Measurements from ENCODE around the gene MBP. TPM values are rescaled to one million over a fixed set of nuclear protein-coding genes. Genes with fewer than 3 reads are reported as not detected.
A peak's percentile ranks its signal among the peaks of the same experiment; 100 is the strongest.

MBP gene
- total and polyA plus RNA-seq, 2 donors (not counting 3 experiments of a cell fraction or from before 2014, with no cell fraction given) = 1.7 to 2.3 TPM

DNA sequence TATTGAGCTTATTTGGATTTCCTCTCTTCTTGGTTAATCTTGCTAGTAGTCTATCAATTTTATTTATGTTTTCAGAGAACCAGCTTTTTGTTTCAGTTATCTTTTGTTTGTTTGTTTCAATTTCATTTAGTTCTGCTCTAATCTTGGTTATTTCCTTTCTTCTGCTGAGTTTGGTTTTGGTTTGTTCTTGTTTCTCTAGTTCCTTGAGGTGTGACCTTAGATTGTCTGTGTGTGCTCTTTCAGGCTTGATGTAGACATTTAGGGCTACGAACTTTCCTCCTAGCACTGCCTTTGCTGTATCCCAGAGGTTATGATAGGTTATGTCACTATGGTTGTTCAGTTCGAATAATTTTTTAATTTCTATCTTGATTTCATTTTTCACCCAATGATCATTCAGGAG is 168.6 kb downstream of the MBP start:
- Histone ChIP-seq H3K27ac (ENCODE audit: insufficient read depth, low read depth, low read length) (no peak overlapping the region), H3K27me3 (ENCODE audit: control insufficient read depth in 2 of 2, insufficient read depth in 2 of 2, low read length in 2 of 2) (no peaks in the 10 kb centered on the region), H2AFZ (ENCODE audit: low read depth, low read length) (no peak overlapping the region), H3K9ac (replicated peaks; ENCODE audit: extremely low read depth, insufficient read depth, low read length) (no peak overlapping the region), H3K9me3 (replicated peaks; ENCODE audit: control insufficient read depth, insufficient read depth, low read length) (no peaks in the 10 kb centered on the region), H4K20me1 (replicated peaks; ENCODE audit: control insufficient read depth, extremely low read depth, insufficient read depth, low read length) (no peaks in the 10 kb centered on the region), H3K79me2 (ENCODE audit: control insufficient read depth, insufficient read depth, low read length) (peaks cover 8% of the 10 kb centered on the region), H3K4me2 (ENCODE audit: insufficient read depth, low read length) (no peak overlapping the region), H3K4me3 (replicated peaks in 1 of 3; ENCODE audit: insufficient read depth in 1 of 3, low read depth in 1 of 3, low read length in 3 of 3) (no peak overlapping the region), H3K9me1 (replicated peaks; ENCODE audit: control insufficient read depth, extremely low read depth, insufficient read depth, low read length) (no peaks in the 10 kb centered on the region), H3K36me3 (ENCODE audit: control insufficient read depth in 2 of 2, extremely low read depth in 1 of 2, insufficient read depth in 2 of 2, low read length in 2 of 2) (peaks cover 5% of the 10 kb centered on the region in 2 experiments), H3K4me1 (ENCODE audit: control insufficient read depth, extremely low read depth, insufficient read depth, low read length) (peaks cover 4% of the 10 kb centered on the region)
- no TSS peak for BruUV-seq (replicated peaks)
- CTCF ChIA-PET = no interaction called here
- DNase-seq (ENCODE audit: low read depth, low spot score) = no peak
- intact Hi-C loops (cut with micrococcal nuclease) (no loop called here), dilution Hi-C loops (cut with MboI; ENCODE audit: extremely low pct_ligation_motif_present, low sequenced_read_pairs) (no loop called here)
- no peak for FAIRE-seq
- POLR2A ChIA-PET = no interaction called here
- TF ChIP-seq EZH2 (IDR thresholded peaks at IDR 0.05; ENCODE audit: borderline replicate concordance, low read depth, low read length, severe bottlenecking) = no peak
- no peak for TF ChIP-seq MYC (IDR thresholded peaks at IDR 0.05; ENCODE audit: low read depth, low read length)
- no peak for TF ChIP-seq FOS (IDR thresholded peaks at IDR 0.05; ENCODE audit: borderline replicate concordance, insufficient read depth, low read length)
- no peak for TF ChIP-seq POLR2A (IDR thresholded peaks at IDR 0.05; ENCODE audit: low read depth, low read length)

DNA sequence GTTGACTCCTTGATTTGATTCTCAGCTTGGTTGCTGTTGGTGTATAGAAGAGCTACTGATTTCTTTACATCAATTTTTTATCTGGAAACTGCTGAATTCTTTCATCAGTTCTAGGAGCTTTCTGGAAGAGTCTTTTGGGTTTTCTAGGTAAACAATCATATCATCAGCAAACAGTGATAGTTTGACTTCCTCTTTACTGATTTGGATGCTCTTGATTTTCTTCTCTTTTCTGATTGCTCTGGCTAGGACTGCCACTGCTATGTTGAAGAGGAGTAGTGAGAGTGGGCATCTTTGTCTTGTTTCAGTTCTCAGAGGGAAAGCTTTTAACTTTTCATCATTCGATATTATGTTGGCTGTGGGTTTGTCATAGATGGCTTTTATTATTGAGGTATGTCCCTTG is 169.7 kb downstream of the MBP start:
- Histone ChIP-seq H3K79me2 (ENCODE audit: control insufficient read depth, insufficient read depth, low read length) (peaks cover 8% of the 10 kb centered on the region), H3K27me3 (ENCODE audit: control insufficient read depth in 2 of 2, insufficient read depth in 2 of 2, low read length in 2 of 2) (no peaks in the 10 kb centered on the region), H3K36me3 (ENCODE audit: control insufficient read depth in 2 of 2, extremely low read depth in 1 of 2, insufficient read depth in 2 of 2, low read length in 2 of 2) (peaks cover 5% of the 10 kb centered on the region in 2 experiments), H4K20me1 (replicated peaks; ENCODE audit: control insufficient read depth, extremely low read depth, insufficient read depth, low read length) (no peaks in the 10 kb centered on the region), H3K9me1 (replicated peaks; ENCODE audit: control insufficient read depth, extremely low read depth, insufficient read depth, low read length) (no peaks in the 10 kb centered on the region), H3K4me3 (replicated peaks in 1 of 3; ENCODE audit: insufficient read depth in 1 of 3, low read depth in 1 of 3, low read length in 3 of 3) (no peak overlapping the region), H3K27ac (ENCODE audit: insufficient read depth, low read depth, low read length) (no peak overlapping the region), H3K4me1 (ENCODE audit: control insufficient read depth, extremely low read depth, insufficient read depth, low read length) (peaks cover 11% of the 10 kb centered on the region), H2AFZ (ENCODE audit: low read depth, low read length) (no peak overlapping the region), H3K9me3 (replicated peaks; ENCODE audit: control insufficient read depth, insufficient read depth, low read length) (no peaks in the 10 kb centered on the region), H3K4me2 (ENCODE audit: insufficient read depth, low read length) (no peak overlapping the region), H3K9ac (replicated peaks; ENCODE audit: extremely low read depth, insufficient read depth, low read length) (no peak overlapping the region)
- DNase-seq (ENCODE audit: low read depth, low spot score) (no peak), FAIRE-seq (peak; percentile 61)
- ChIA-PET CTCF (no interaction called here), POLR2A (no interaction called here)
- BruUV-seq (replicated peaks) = no TSS peak
- intact Hi-C loops (cut with micrococcal nuclease) (no loop called here), dilution Hi-C loops (cut with MboI; ENCODE audit: extremely low pct_ligation_motif_present, low sequenced_read_pairs) (no loop called here)
- TF ChIP-seq MYC (IDR thresholded peaks at IDR 0.05; ENCODE audit: low read depth, low read length) (no peak), JUN (IDR thresholded peaks at IDR 0.05; ENCODE audit: borderline replicate concordance, insufficient read depth, insufficient read length, low read depth) (no peak), GATA2 (IDR thresholded peaks at IDR 0.05; ENCODE audit: insufficient read depth, insufficient read length, low read depth, low read length) (no peak), FOS (IDR thresholded peaks at IDR 0.05; ENCODE audit: borderline replicate concordance, insufficient read depth, low read length) (no peak)
- TF ChIP-seq, protein P1, sequence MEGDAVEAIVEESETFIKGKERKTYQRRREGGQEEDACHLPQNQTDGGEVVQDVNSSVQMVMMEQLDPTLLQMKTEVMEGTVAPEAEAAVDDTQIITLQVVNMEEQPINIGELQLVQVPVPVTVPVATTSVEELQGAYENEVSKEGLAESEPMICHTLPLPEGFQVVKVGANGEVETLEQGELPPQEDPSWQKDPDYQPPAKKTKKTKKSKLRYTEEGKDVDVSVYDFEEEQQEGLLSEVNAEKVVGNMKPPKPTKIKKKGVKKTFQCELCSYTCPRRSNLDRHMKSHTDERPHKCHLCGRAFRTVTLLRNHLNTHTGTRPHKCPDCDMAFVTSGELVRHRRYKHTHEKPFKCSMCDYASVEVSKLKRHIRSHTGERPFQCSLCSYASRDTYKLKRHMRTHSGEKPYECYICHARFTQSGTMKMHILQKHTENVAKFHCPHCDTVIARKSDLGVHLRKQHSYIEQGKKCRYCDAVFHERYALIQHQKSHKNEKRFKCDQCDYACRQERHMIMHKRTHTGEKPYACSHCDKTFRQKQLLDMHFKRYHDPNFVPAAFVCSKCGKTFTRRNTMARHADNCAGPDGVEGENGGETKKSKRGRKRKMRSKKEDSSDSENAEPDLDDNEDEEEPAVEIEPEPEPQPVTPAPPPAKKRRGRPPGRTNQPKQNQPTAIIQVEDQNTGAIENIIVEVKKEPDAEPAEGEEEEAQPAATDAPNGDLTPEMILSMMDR (IDR thresholded peaks at IDR 0.05; ENCODE audit: extremely low read depth in 1 of 2, insufficient read depth in 1 of 2, low read depth in 1 of 2, low read length in 2 of 2) = no peak

Measured in endothelial cell of umbilical vein (primary cell).